ENCODE results near the gene SHB. TPM values are rescaled to one million over a fixed set of nuclear protein-coding genes. Genes with fewer than 3 reads are reported as not detected.

Gene SHB
- polyA plus RNA-seq, 1 donor (not counting 4 experiments of a cell fraction or from before 2014, with no cell fraction given), result 10.9 TPM

DNA sequence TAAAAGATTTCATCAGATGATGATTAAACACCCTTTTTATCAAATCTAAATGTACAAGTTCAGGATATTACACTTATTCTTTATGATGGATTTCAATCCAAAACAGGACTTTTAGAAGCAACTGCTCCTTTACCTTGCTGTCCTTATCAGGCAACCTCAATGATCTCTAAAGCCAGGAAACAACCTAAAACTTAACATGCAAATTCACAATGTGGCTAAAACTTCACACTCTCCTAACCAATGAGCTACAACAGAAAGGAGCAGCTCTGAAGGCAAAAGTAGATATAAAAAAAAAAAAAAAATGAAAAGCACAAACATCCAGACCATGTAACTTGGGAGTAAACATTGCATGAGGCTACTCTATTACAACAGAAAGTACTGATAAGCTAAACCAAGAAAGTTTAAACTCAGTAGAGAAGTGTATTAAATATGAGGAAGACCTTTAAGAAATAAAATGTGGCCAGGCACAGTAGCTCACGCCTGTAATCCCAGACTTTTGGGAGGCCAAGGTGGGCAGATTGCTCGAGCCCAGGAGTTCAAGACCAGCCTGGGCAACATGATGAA is 188.0 kb downstream of the SHB start:
- dilution Hi-C loops (cut with MboI; ENCODE audit: extremely low pct_ligation_motif_present, low sequenced_read_pairs), result no loop called here
- no peak overlapping the region for H3K4me3 ChIP-seq (ENCODE audit: control insufficient read depth in 2 of 3, extremely low read depth in 1 of 3, insufficient read depth in 2 of 3, low read depth in 1 of 3, low read length in 3 of 3)
- no peak for FAIRE-seq

DNA sequence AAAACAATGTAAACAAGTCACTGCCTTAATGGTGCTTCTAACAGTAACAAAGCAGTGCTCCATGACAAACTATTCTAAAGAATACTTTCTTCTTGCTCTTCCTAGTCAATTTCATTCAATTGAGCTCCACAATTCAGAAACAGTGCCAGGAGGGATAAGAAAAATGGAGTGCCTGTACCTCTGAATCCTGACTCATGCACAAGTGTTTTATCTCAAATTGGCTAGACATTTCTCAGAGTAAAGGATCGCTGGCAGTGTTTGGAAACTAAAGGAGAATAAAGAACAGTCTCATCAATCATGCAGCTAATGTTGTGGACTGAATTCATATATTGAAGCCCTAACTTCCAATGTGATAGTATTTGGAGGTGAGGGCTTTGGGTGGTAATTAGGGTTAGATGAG is 192.7 kb downstream of the SHB start:
- Histone ChIP-seq H3K4me2 (ENCODE audit: control insufficient read depth, extremely low read depth, insufficient read depth, low read depth, low read length) (no peak overlapping the region), H2AFZ (ENCODE audit: control insufficient read depth, low read length) (no peak overlapping the region), H3K79me2 (ENCODE audit: control insufficient read depth, insufficient read depth, low read length) (no peaks in the 10 kb centered on the region), H3K9me3 (ENCODE audit: control insufficient read depth, low read depth, low read length) (peaks cover 2% of the 10 kb centered on the region), H4K20me1 (ENCODE audit: control insufficient read depth, extremely low read depth, insufficient read depth, low read length) (no peaks in the 10 kb centered on the region), H3K9ac (ENCODE audit: control insufficient read depth, extremely low read depth, insufficient read depth, low read length) (no peak overlapping the region), H3K27me3 (ENCODE audit: control insufficient read depth, extremely low read depth, insufficient read depth, low read length) (no peaks in the 10 kb centered on the region), H3K4me1 (ENCODE audit: control insufficient read depth, extremely low read depth, insufficient read depth, low read length) (no peaks in the 10 kb centered on the region), H3K9me1 (ENCODE audit: control insufficient read depth, extremely low read depth, insufficient read depth, low read length) (no peaks in the 10 kb centered on the region), H3K36me3 (ENCODE audit: control insufficient read depth in 2 of 2, extremely low read depth in 1 of 2, insufficient read depth in 2 of 2, low read length in 2 of 2) (peaks cover 0 to 7% of the 10 kb centered on the region in 2 experiments), H3K27ac (ENCODE audit: control insufficient read depth, insufficient read depth, low read length) (no peak overlapping the region), H3K4me3 (ENCODE audit: control insufficient read depth in 2 of 3, extremely low read depth in 1 of 3, insufficient read depth in 2 of 3, low read depth in 1 of 3, low read length in 3 of 3) (no peak overlapping the region)
- no peak for FAIRE-seq
- dilution Hi-C loops (cut with MboI; ENCODE audit: extremely low pct_ligation_motif_present, low sequenced_read_pairs), result no loop called here
- no peak for TF ChIP-seq EZH2 (IDR thresholded peaks at IDR 0.05; ENCODE audit: low read length)
- TF ChIP-seq, protein P1, sequence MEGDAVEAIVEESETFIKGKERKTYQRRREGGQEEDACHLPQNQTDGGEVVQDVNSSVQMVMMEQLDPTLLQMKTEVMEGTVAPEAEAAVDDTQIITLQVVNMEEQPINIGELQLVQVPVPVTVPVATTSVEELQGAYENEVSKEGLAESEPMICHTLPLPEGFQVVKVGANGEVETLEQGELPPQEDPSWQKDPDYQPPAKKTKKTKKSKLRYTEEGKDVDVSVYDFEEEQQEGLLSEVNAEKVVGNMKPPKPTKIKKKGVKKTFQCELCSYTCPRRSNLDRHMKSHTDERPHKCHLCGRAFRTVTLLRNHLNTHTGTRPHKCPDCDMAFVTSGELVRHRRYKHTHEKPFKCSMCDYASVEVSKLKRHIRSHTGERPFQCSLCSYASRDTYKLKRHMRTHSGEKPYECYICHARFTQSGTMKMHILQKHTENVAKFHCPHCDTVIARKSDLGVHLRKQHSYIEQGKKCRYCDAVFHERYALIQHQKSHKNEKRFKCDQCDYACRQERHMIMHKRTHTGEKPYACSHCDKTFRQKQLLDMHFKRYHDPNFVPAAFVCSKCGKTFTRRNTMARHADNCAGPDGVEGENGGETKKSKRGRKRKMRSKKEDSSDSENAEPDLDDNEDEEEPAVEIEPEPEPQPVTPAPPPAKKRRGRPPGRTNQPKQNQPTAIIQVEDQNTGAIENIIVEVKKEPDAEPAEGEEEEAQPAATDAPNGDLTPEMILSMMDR (optimal IDR thresholded peaks at IDR 0.05 in 1 of 3, IDR thresholded peaks at IDR 0.05 in 1 of 3, conservative IDR thresholded peaks at IDR 0.05 in 1 of 3; ENCODE audit: extremely low read depth in 1 of 3, insufficient read depth in 2 of 3, low read length in 3 of 3), result no peak
- DNase-seq (ENCODE audit: low read depth, low spot score), result no peak

More for the DNA sequence above, 188.0 kb downstream of the SHB start:
- Histone ChIP-seq H3K36me3 (ENCODE audit: control insufficient read depth in 2 of 2, extremely low read depth in 1 of 2, insufficient read depth in 2 of 2, low read length in 2 of 2) (peaks cover 0 to 7% of the 10 kb centered on the region in 2 experiments), H3K9me1 (ENCODE audit: control insufficient read depth, extremely low read depth, insufficient read depth, low read length) (peaks cover 2% of the 10 kb centered on the region), H3K4me2 (ENCODE audit: control insufficient read depth, extremely low read depth, insufficient read depth, low read depth, low read length) (no peak overlapping the region), H2AFZ (ENCODE audit: control insufficient read depth, low read length) (no peak overlapping the region), H3K9ac (ENCODE audit: control insufficient read depth, extremely low read depth, insufficient read depth, low read length) (no peak overlapping the region), H3K4me1 (ENCODE audit: control insufficient read depth, extremely low read depth, insufficient read depth, low read length) (no peaks in the 10 kb centered on the region), H3K79me2 (ENCODE audit: control insufficient read depth, insufficient read depth, low read length) (peaks cover 1% of the 10 kb centered on the region), H3K9me3 (ENCODE audit: control insufficient read depth, low read depth, low read length) (peaks cover 2% of the 10 kb centered on the region), H3K27me3 (ENCODE audit: control insufficient read depth, extremely low read depth, insufficient read depth, low read length) (no peaks in the 10 kb centered on the region), H4K20me1 (ENCODE audit: control insufficient read depth, extremely low read depth, insufficient read depth, low read length) (no peaks in the 10 kb centered on the region), H3K27ac (ENCODE audit: control insufficient read depth, insufficient read depth, low read length) (no peak overlapping the region)
- no peak for TF ChIP-seq EZH2 (IDR thresholded peaks at IDR 0.05; ENCODE audit: low read length)
- TF ChIP-seq, protein P1 (optimal IDR thresholded peaks at IDR 0.05 in 1 of 3, IDR thresholded peaks at IDR 0.05 in 1 of 3, conservative IDR thresholded peaks at IDR 0.05 in 1 of 3; ENCODE audit: extremely low read depth in 1 of 3, insufficient read depth in 2 of 3, low read length in 3 of 3), result no peak
- DNase-seq (ENCODE audit: low read depth, low spot score), result no peak
